Measurements from ENCODE around the gene GFPT2.

DNA sequence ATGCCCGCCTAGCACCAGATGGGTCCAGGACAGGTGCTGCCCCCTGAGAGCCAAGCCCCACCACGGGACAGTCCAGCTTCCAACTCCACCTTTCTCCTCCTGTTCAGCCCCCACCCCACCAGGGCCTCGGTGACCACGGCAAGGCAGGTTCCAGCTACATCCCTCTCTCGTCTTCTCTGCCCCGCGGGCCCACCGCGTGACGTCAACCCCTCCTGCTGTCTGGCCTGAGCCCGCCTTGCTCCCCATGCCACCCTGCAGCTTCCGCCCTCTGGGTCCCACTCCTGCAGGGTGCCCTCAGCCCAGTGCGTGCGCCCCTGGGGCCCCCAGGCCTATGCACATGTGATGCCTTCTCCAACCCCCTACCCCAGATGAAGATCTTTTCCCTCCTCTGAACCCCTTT, 6.8 kb downstream of the GFPT2 start:
- TF ChIP-seq, protein P1, sequence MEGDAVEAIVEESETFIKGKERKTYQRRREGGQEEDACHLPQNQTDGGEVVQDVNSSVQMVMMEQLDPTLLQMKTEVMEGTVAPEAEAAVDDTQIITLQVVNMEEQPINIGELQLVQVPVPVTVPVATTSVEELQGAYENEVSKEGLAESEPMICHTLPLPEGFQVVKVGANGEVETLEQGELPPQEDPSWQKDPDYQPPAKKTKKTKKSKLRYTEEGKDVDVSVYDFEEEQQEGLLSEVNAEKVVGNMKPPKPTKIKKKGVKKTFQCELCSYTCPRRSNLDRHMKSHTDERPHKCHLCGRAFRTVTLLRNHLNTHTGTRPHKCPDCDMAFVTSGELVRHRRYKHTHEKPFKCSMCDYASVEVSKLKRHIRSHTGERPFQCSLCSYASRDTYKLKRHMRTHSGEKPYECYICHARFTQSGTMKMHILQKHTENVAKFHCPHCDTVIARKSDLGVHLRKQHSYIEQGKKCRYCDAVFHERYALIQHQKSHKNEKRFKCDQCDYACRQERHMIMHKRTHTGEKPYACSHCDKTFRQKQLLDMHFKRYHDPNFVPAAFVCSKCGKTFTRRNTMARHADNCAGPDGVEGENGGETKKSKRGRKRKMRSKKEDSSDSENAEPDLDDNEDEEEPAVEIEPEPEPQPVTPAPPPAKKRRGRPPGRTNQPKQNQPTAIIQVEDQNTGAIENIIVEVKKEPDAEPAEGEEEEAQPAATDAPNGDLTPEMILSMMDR (IDR thresholded peaks at IDR 0.05) = no peak
- TF ChIP-seq POLR2A (IDR thresholded peaks at IDR 0.05) = no peak
